ENCODE data around the gene MYO7A.

The MYO7A gene

DNA sequence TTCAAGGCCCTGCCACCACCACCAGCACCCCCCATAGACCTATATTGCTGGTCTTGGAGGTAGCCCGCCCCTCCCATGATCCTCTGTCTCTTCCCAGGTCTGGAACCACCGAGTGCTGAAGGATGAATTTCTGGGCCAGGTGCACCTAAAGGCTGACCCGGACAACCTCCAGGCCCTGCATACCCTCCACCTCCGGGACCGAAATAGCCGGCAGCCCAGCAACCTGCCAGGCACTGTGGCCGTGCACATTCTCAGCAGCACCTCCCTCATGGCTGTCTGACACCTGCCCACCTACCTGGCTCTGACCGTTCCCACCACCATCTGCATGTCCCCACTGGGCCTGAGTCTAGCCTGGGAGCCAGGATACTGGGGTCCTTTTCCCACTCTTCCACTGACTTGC, 4.5 kb upstream of the MYO7A start:
- Histone ChIP-seq H3K36me3 (ENCODE audit: control insufficient read depth, insufficient read depth, low read length, severe bottlenecking) (peaks cover 62% of the 10 kb centered on the region), H3K9ac (ENCODE audit: low read length) (no peak overlapping the region), H3K9me3 (ENCODE audit: control insufficient read depth, low read length) (no peaks in the 10 kb centered on the region), H3K4me3 (ENCODE audit: low read length) (no peak overlapping the region), H3K4me1 (ENCODE audit: control insufficient read depth, insufficient read depth, low read length) (peaks cover 15% of the 10 kb centered on the region), H3K27me3 (replicated peaks; ENCODE audit: control insufficient read depth, insufficient read depth, low read length) (peaks cover 4% of the 10 kb centered on the region)
- DNase-seq (ENCODE audit: low read depth) = no peak

DNA sequence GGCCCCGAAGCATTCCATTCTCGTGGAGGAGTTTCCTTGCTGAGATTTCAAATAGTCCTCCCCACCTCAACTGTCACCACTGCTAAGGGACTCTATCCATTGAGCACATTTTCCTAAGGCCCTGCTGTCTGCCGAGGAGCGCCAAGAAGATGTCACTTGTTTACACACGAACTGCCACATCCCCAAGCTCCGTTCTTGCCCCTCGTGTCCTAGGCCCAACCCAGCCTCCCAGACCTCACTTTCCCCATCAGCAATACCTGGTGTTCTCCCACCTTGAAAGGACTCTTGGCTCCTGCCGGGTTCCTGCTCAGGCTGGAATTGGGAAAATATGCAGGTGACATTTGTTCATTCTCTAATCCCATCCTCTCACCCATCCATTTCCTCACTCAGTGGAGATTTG, 4.0 kb upstream of the MYO7A start:
- peaks cover 58% of the 10 kb centered on the region for H3K36me3 ChIP-seq (ENCODE audit: control insufficient read depth, insufficient read depth, low read length, severe bottlenecking)
- peaks cover 15% of the 10 kb centered on the region for H3K4me1 ChIP-seq (ENCODE audit: control insufficient read depth, insufficient read depth, low read length)
- H3K9me3 ChIP-seq (ENCODE audit: control insufficient read depth, low read length) = no peaks in the 10 kb centered on the region
- H3K4me3 ChIP-seq (ENCODE audit: low read length) = no peak overlapping the region
- DNase-seq (ENCODE audit: low read depth) = no peak
- no peak overlapping the region for H3K9ac ChIP-seq (ENCODE audit: low read length)
- peaks cover 4% of the 10 kb centered on the region for H3K27me3 ChIP-seq (replicated peaks; ENCODE audit: control insufficient read depth, insufficient read depth, low read length)

DNA sequence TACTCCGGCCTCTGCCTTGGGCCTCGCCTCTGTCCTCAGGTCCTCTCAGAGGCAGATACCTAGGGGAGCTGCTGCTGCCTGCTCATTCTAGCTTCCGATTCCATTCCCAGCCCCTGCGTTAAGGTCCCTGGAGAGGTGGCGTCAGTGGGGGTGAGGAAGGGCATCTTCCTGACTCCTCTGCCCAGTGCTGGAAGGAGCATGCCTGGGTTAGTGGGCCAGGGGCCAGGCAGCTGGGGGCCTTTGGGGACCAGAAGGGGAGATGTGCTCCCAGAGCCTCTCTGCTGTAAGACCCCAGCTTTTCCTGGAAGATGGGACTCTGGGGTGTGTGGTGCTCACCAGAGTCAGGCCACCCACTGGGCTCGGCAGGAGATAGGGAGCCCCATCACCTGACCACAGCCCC, 3.6 kb upstream of the MYO7A start:
- Histone ChIP-seq H3K9me3 (ENCODE audit: control insufficient read depth, low read length) (no peaks in the 10 kb centered on the region), H3K9ac (ENCODE audit: low read length) (no peak overlapping the region), H3K4me1 (ENCODE audit: control insufficient read depth, insufficient read depth, low read length) (peaks cover 15% of the 10 kb centered on the region), H3K27me3 (replicated peaks; ENCODE audit: control insufficient read depth, insufficient read depth, low read length) (peaks cover 4% of the 10 kb centered on the region), H3K4me3 (ENCODE audit: low read length) (no peak overlapping the region), H3K36me3 (ENCODE audit: control insufficient read depth, insufficient read depth, low read length, severe bottlenecking) (peaks cover 55% of the 10 kb centered on the region)
- DNase-seq (ENCODE audit: low read depth) = no peak

DNA sequence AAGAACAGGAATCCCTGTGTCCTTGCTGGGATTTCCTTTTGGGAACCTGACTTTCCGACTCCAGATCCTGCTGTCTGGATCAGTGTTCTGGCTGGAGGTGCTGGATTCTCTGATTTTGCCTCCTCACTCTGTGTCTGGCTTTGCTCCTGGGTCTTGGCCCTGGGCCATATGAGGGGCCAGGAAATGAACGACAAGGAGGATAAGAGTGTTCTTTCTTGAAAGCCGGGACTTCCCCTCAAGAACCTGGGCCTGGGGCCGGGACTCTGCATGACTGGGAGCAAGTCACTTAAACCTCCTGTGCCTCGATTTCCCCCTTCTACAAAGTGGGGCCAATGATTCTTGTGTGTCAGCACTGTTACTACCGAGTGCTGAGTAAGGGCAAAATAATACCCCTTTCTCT, 2.9 kb upstream of the MYO7A start:
- Histone ChIP-seq H3K9me3 (ENCODE audit: control insufficient read depth, low read length) (no peaks in the 10 kb centered on the region), H3K36me3 (ENCODE audit: control insufficient read depth, insufficient read depth, low read length, severe bottlenecking) (peaks cover 48% of the 10 kb centered on the region)

DNA sequence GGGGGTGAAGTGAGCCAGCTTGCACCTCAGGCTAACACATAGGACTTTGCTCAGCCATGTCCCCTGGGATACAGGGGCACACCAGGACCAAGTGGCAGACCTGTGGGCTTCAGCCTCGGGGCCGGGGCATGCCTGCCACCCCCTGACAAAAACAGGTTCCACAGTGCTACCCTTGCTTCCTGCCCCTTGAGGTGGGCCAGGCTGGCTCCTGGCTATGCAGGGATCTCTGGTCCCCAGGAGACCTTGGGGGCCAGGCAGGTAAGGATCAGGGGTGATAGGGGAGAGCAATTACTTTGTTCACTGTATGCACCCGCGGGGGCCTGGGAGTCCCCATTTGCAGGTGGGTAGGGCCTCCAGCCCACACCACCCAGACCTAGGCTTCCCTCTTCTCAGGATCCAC, 2.4 kb upstream of the MYO7A start:
- Histone ChIP-seq H3K4me3 (ENCODE audit: low read length) (no peak overlapping the region), H3K9ac (ENCODE audit: low read length) (no peak overlapping the region), H3K4me1 (ENCODE audit: control insufficient read depth, insufficient read depth, low read length) (peaks cover 20% of the 10 kb centered on the region), H3K9me3 (ENCODE audit: control insufficient read depth, low read length) (no peaks in the 10 kb centered on the region), H3K36me3 (ENCODE audit: control insufficient read depth, insufficient read depth, low read length, severe bottlenecking) (peaks cover 43% of the 10 kb centered on the region), H3K27me3 (replicated peaks; ENCODE audit: control insufficient read depth, insufficient read depth, low read length) (peaks cover 4% of the 10 kb centered on the region)
- DNase-seq (ENCODE audit: low read depth) = no peak

More for the DNA sequence above, 2.9 kb upstream of the MYO7A start:
- DNase-seq (ENCODE audit: low read depth) = no peak
- H3K4me1 ChIP-seq (ENCODE audit: control insufficient read depth, insufficient read depth, low read length) = peaks cover 15% of the 10 kb centered on the region
- H3K4me3 ChIP-seq (ENCODE audit: low read length) = no peak overlapping the region
- H3K27me3 ChIP-seq (replicated peaks; ENCODE audit: control insufficient read depth, insufficient read depth, low read length) = peaks cover 4% of the 10 kb centered on the region
- no peak overlapping the region for H3K9ac ChIP-seq (ENCODE audit: low read length)

DNA sequence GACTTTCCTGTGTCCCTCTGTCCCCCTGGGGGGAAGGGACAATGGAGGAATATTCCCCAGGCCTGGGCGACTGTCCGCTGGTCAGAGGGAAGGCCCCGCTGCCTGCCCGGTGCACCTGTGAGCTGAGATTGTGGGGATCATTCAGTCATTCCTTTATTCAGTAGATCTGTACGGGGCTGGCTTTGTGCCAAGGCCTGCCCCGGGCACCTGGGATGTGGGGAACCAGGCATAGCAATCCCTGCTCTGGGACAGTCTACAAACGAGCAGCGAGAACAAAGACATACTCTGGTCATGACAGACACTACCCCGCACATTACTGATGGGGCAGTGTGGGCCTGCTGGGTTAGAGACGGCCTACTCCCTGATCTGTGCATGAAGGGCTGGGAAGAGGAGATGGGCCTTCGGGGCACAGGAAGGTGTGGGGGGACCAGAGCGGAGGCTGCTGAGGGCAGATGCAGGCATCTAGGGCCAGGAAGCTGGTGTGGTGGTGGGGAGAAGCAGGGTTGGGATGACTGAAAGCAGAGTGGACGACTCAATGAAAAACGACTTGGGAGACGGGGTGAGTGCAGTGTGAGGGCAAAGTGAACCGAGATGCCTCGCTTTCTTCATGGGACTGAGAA, 1.8 kb upstream of the MYO7A start:
- Histone ChIP-seq H3K4me1 (ENCODE audit: control insufficient read depth, insufficient read depth, low read length) (peaks cover 25% of the 10 kb centered on the region), H3K9ac (ENCODE audit: low read length) (no peak overlapping the region), H3K27me3 (replicated peaks; ENCODE audit: control insufficient read depth, insufficient read depth, low read length) (peaks cover 4% of the 10 kb centered on the region), H3K36me3 (ENCODE audit: control insufficient read depth, insufficient read depth, low read length, severe bottlenecking) (peaks cover 37% of the 10 kb centered on the region), H3K4me3 (ENCODE audit: low read length) (no peak overlapping the region), H3K9me3 (ENCODE audit: control insufficient read depth, low read length) (no peaks in the 10 kb centered on the region)
- no peak for DNase-seq (ENCODE audit: low read depth)

DNA sequence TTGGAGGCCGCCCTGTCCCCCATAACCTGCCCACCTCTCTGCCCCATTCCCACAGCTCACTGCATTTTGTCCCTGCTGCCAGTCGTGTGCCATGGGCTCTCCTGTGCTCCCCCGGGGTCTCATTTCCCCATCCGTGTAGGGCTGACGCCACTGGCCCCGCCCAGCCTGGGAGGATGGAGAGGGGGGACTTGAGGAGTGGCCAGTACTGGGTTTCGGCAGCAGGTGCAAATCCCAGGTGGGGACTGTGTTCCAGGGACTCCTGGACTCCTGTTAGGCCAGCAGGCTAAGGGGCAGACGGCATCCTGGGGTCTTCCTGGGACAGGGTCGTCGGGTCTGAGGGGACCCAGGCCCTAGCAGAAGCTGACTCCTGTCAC, 1.2 kb upstream of the MYO7A start:
- Histone ChIP-seq H3K9ac (ENCODE audit: low read length) (no peak overlapping the region), H3K36me3 (ENCODE audit: control insufficient read depth, insufficient read depth, low read length, severe bottlenecking) (peaks cover 32% of the 10 kb centered on the region), H3K4me3 (ENCODE audit: low read length) (peak overlapping the region; percentile 73), H3K4me1 (ENCODE audit: control insufficient read depth, insufficient read depth, low read length) (peaks cover 28% of the 10 kb centered on the region), H3K27me3 (replicated peaks; ENCODE audit: control insufficient read depth, insufficient read depth, low read length) (peaks cover 4% of the 10 kb centered on the region), H3K9me3 (ENCODE audit: control insufficient read depth, low read length) (no peaks in the 10 kb centered on the region)
- DNase-seq (ENCODE audit: low read depth) = no peak

DNA sequence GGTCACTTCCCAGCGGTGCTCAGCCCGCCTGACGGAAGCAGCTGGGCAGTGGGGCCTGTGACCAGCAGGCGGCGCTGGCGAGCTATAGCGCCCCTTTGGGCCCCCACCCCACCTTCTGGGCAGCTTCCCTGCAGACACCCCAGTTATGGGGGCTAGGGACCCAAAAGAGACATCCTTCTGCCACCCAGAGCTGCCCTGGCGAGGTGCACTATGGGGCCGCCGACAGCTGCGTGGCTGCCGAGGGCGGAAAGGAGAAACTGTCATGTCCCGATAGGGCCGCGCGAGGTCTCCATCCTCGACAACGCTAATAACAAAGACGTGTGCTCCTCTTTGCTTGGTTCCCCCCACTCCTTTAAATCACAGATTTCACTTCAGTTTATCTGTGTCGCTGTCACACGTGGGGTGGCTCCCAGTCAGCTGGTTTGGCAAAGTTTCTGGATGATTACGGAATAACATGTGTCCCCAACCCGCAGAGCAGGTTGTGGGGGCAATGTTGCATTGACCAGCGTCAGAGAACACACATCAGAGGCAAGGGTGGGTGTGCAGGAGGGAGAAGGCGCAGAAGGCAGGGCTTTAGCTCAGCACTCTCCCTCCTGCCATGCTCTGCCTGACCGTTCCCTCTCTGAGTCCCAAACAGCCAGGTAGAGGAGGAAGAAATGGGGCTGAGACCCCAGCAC, 673 bp upstream of the MYO7A start:
- peak overlapping the region; percentile 73 for H3K4me3 ChIP-seq (ENCODE audit: low read length)
- peaks cover 28% of the 10 kb centered on the region for H3K4me1 ChIP-seq (ENCODE audit: control insufficient read depth, insufficient read depth, low read length)
- H3K27me3 ChIP-seq (replicated peaks; ENCODE audit: control insufficient read depth, insufficient read depth, low read length) = peaks cover 4% of the 10 kb centered on the region
- no peak overlapping the region for H3K9ac ChIP-seq (ENCODE audit: low read length)
- H3K36me3 ChIP-seq (ENCODE audit: control insufficient read depth, insufficient read depth, low read length, severe bottlenecking) = peaks cover 29% of the 10 kb centered on the region
- peak; percentile 69 for DNase-seq (ENCODE audit: low read depth)
- no peaks in the 10 kb centered on the region for H3K9me3 ChIP-seq (ENCODE audit: control insufficient read depth, low read length)

DNA sequence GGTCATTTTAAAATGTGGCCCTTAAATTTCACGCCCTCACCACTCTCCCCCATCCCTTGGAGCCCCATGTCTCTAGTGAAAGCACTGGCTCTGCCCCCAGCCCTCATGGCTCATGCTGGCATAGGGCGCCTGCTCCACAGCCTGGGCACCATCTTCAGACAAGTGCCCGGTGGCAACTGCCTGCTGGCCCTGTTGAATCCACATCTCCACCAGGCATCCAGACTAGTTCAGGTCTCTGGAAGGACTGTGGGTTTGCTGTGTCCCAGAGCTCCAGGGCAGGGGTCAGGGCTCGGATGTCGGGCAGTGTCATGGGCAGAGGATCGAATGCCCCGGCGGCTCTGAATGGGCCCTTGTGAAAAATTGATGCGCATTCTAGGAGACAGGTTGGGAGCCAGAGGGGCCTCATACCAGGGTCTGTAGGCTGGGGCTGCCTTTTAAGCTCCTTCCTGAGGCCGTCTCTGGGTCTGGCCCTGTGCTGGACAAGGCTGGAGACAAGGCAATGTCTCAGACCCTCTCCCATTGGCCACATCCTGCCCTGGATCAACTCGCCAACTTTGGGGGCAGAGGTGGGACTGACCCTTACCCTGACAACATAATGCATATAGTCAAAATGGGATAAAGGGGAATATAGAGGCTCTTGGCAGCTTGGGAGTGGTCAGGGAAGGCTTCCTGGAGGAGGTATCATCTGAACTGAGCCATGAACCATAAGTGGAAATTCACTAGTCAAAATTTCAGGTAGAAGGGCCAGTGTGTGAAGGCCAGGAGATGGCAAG, 1.2 kb downstream of the MYO7A start:
- Histone ChIP-seq H3K9ac (ENCODE audit: low read length) (no peak overlapping the region), H3K27me3 (replicated peaks; ENCODE audit: control insufficient read depth, insufficient read depth, low read length) (peaks cover 4% of the 10 kb centered on the region), H3K4me3 (ENCODE audit: low read length) (no peak overlapping the region)

DNA sequence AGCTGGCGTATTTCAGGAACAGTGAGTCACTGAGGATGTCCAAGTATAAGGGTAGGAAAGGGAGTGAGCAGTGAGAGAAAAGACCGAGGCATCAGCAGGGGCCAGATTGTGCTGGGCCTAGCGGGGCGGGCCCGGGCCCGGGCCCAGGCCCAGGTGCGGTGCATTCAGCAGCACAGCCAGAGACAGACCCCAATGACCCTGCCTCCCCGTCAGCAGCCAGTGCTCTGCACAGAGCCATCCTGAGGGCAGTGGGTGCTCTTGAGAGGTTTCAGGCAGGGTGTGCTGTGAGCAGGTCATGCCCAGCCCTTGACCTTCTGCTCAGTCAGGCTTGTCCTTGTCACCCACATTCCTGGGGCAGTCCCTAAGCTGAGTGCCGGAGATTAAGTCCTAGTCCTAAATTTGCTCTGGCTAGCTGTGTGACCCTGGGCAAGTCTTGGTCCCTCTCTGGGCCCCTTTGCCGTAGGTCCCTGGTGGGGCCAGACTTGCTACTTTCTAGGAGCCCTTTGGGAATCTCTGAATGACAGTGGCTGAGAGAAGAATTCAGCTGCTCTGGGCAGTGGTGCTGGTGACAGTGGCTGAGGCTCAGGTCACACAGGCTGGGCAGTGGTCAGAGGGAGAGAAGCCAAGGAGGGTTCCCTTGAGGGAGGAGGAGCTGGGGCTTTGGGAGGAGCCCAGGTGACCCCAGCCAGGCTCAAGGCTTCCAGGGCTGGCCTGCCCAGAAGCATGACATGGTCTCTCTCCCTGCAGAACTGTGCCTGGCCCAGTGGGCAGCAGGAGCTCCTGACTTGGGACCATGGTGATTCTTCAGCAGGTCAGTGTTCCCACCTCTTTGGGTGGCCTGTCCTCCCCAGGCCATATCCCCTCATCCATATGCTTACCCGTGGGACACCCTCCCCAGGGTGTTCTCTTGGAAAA, 2.1 kb downstream of the MYO7A start:
- Histone ChIP-seq H3K9ac (ENCODE audit: low read length) (no peak overlapping the region), H3K27me3 (replicated peaks; ENCODE audit: control insufficient read depth, insufficient read depth, low read length) (peaks cover 4% of the 10 kb centered on the region), H3K4me3 (ENCODE audit: low read length) (no peak overlapping the region), H3K4me1 (ENCODE audit: control insufficient read depth, insufficient read depth, low read length) (peaks cover 28% of the 10 kb centered on the region), H3K36me3 (ENCODE audit: control insufficient read depth, insufficient read depth, low read length, severe bottlenecking) (peaks cover 2% of the 10 kb centered on the region), H3K9me3 (ENCODE audit: control insufficient read depth, low read length) (peaks cover 6% of the 10 kb centered on the region)
- DNase-seq (ENCODE audit: low read depth) = no peak

More for the DNA sequence above, 1.2 kb downstream of the MYO7A start:
- Histone ChIP-seq H3K9me3 (ENCODE audit: control insufficient read depth, low read length) (peaks cover 6% of the 10 kb centered on the region), H3K4me1 (ENCODE audit: control insufficient read depth, insufficient read depth, low read length) (peaks cover 28% of the 10 kb centered on the region), H3K36me3 (ENCODE audit: control insufficient read depth, insufficient read depth, low read length, severe bottlenecking) (peaks cover 11% of the 10 kb centered on the region)
- no peak for DNase-seq (ENCODE audit: low read depth)

Data from adipocyte (in vitro differentiated cells).